HepG2 (cell line): ENCODE results near the gene L1CAM. TPM values are rescaled to one million over a fixed set of nuclear protein-coding genes. Genes with fewer than 3 reads are reported as not detected.

Source experiments
- ATAC-seq: fragments of 200-7000 bp; cut with Tn5 transposase; 3 replicates; pipeline ENCODE4 v1.9.1; 2020; ENCODE audit warnings: mild to moderate bottlenecking, moderate library complexity
- BruUV-seq: library from RNA; stranded (reverse); fragments of 400-500 nt; replicated peaks from 2 replicates; lab custom pipeline; 2021; lab: Mats Ljungman, UMichigan
- CTCF ChIA-PET: fragments of 300-600 bp; formaldehyde crosslinking; extraction: SDS; loops from one replicate; lab custom pipeline; 2021; ENCODE audit warnings: low total read pairs, inconsistent platforms, low intra/inter-chr PET ratio; lab: Yijun Ruan, JAX
- POLR2A ChIA-PET: fragments of 350-600 bp; sonication (Branson Sonifier 250); formaldehyde crosslinking; loops from one replicate; lab custom pipeline; 2020; ENCODE audit warnings: antibody characterized with exemption, inconsistent platforms; lab: Yijun Ruan, JAX
- DNase-seq: peaks from one replicate; pipeline ENCODE4 v3.0.0-alpha.2; 2015; ENCODE audit warnings: low spot score
- FAIRE-seq: peaks from 3 replicates; lab custom pipeline; 2011; peaks lifted over from hg19 to GRCh38; lab: Jason Lieb, UNC
- H2AFZ ChIP-seq: one replicate; pipeline ENCODE4 v1.6.1; 2011; ENCODE audit warnings: low read length, inconsistent platforms
- H3K27ac ChIP-seq: fragments of 300-600 bp; 3 replicates; pipeline ENCODE4 v1.8.0; 2011; ENCODE audit warnings: mixed run types, mild to moderate bottlenecking, mixed read lengths, low read length, inconsistent platforms; ENCODE audit not compliant: insufficient read depth; ENCODE audit errors: extremely low read length
- H3K27me3 ChIP-seq, 2 experiments: fragments of 200-600 bp in 1 of 2; 2 replicates in 1 of 2; 3 replicates in 1 of 2; pipeline versions ENCODE4 v1.6.0 to v1.8.0; 2011; ENCODE audit warnings: low read length in 2 of 2, mild to moderate bottlenecking in 2 of 2, moderate library complexity in 2 of 2, inconsistent platforms in 1 of 2; ENCODE audit not compliant: insufficient read depth in 2 of 2, control insufficient read depth in 1 of 2
- H3K36me3 ChIP-seq, 2 experiments: fragments of 200-600 bp in 1 of 2; replicated peaks in 1 of 2; 2 replicates in 1 of 2; 3 replicates in 1 of 2; pipeline versions ENCODE4 v1.5.1 to v1.8.0; 2011; ENCODE audit warnings: low read length in 2 of 2, inconsistent platforms in 1 of 2; ENCODE audit not compliant: insufficient read depth in 2 of 2, control insufficient read depth in 1 of 2
- H3K4me1 ChIP-seq: 2 replicates; pipeline ENCODE4 v1.5.1; 2012; ENCODE audit warnings: low read length, inconsistent platforms; ENCODE audit not compliant: insufficient read depth
- H3K4me2 ChIP-seq: 2 replicates; pipeline ENCODE4 v1.6.0; 2011; ENCODE audit warnings: low read depth, low read length, inconsistent platforms
- H3K4me3 ChIP-seq, 3 experiments: fragments of 200-600 bp in 1 of 3; sonication (generic), shearing (Covaris generic) in 1 of 3; replicated peaks in 1 of 3; 2 replicates each; pipeline ENCODE4 v1.5.1; 2011 to 2016; ENCODE audit warnings: low read length in 3 of 3, inconsistent platforms in 2 of 3, low read depth in 2 of 3, mild to moderate bottlenecking in 2 of 3, control low read depth in 1 of 3, mixed read lengths in 1 of 3; ENCODE audit not compliant: insufficient read depth in 1 of 3
- H3K79me2 ChIP-seq: one replicate; pipeline ENCODE4 v1.6.1; 2011; ENCODE audit warnings: low read length, inconsistent platforms; ENCODE audit not compliant: insufficient read depth
- H3K9ac ChIP-seq: 2 replicates; pipeline ENCODE4 v1.6.0; 2011; ENCODE audit warnings: mild to moderate bottlenecking, low read depth, low read length, inconsistent platforms; ENCODE audit not compliant: insufficient read depth
- H3K9me3 ChIP-seq: 2 replicates; pipeline ENCODE4 v1.5.1; 2012; ENCODE audit warnings: mild to moderate bottlenecking, low read length
- H4K20me1 ChIP-seq: 2 replicates; pipeline ENCODE4 v1.6.0; 2011; ENCODE audit warnings: inconsistent platforms, mild to moderate bottlenecking, low read length, moderate library complexity; ENCODE audit not compliant: insufficient read depth
- ZBTB33 ChIP-seq: sonication (generic); formaldehyde crosslinking; IDR thresholded peaks from 2 replicates; pipeline ENCODE4 v1.4.0; 2020; ENCODE audit warnings: missing genetic modification reagents
- ZEB1 ChIP-seq: IDR thresholded peaks from 2 replicates; pipeline ENCODE4 v1.6.1; 2012; ENCODE audit warnings: mild to moderate bottlenecking, low read depth, inconsistent platforms; ENCODE audit not compliant: insufficient replicate concordance
- ZNF672 ChIP-seq: sonication (generic); formaldehyde crosslinking; IDR thresholded peaks from 2 replicates; pipeline ENCODE4 v1.8.1; 2022; ENCODE audit warnings: missing genetic modification reagents
- whole genome bisulfite sequencing: methylation state at CpG from one replicate; pipeline ENCODE4 v1.1.6; 2017; ENCODE audit warnings: low lambda C conversion rate; 5-methylcytosine and 5-hydroxymethylcytosine counted together
- in situ Hi-C: cut with HindIII; loops from 2 replicates; pipeline ENCODE4 v1.10.0; 2017; ENCODE audit warnings: low pct_unique_long_range_greater_than_20kb; ENCODE audit not compliant: extremely low pct_ligation_motif_present
- intact Hi-C: fragments of 100-400 bp; cut with micrococcal nuclease; formaldehyde crosslinking; loops from one replicate; pipeline ENCODE4 v1.10.0; 2022; ENCODE audit not compliant: unreplicated experiment
- polyA plus RNA-seq, 8 experiments: library from polyadenylated mRNA; depleted of rRNA in 3 of 8; stranded (reverse) in 7 of 8; unstranded in 1 of 8; fragments of >200 nt; fragmentation: Illumina TruSeq in 4 of 8; extraction: Trizol in 4 of 8; gene quantifications; 2 replicates each; pipeline versions ENCODE4 v1.2.1 to v1.2.3, GENCODE V29; 2011 to 2016; ENCODE audit warnings: low read depth in 4 of 8, missing spikeins in 1 of 8, mixed read lengths in 1 of 8; ENCODE audit not compliant: insufficient read depth in 1 of 8
- total RNA-seq, 5 experiments: library from RNA; depleted of rRNA; stranded (reverse); fragments of >200 nt; fragmentation: Illumina TruSeq; extraction: Trizol; gene quantifications; 2 replicates each; pipeline ENCODE4 v1.2.3, GENCODE V29; 2016; ENCODE audit warnings: low read depth in 1 of 5
- TF ChIP-seq, protein P1 (sequence below): sonication (generic); formaldehyde crosslinking; conservative IDR thresholded peaks from 2 replicates; pipeline ENCODE4 v1.4.0; 2020; ENCODE audit warnings: missing genetic modification reagents

Gene L1CAM
- total and polyA plus RNA-seq, 2 of the 13 experiments (the other 11 are each of a cell fraction or from before 2014, with no cell fraction given), result 1.4 to 2.0 TPM

- CTCF ChIA-PET, result no interaction called here
- POLR2A ChIA-PET, result no interaction called here
- no CpG with 5 or more reads among the region's 16 CpGs for WGBS
- TF ChIP-seq ZBTB33 (CRISPR knock-in tag) (0 out of 2 replicates have a peak, but pooled peaks have one; percentile 10), ZNF672 (no peak), ZEB1 (no peak)
- TF ChIP-seq, protein P1, sequence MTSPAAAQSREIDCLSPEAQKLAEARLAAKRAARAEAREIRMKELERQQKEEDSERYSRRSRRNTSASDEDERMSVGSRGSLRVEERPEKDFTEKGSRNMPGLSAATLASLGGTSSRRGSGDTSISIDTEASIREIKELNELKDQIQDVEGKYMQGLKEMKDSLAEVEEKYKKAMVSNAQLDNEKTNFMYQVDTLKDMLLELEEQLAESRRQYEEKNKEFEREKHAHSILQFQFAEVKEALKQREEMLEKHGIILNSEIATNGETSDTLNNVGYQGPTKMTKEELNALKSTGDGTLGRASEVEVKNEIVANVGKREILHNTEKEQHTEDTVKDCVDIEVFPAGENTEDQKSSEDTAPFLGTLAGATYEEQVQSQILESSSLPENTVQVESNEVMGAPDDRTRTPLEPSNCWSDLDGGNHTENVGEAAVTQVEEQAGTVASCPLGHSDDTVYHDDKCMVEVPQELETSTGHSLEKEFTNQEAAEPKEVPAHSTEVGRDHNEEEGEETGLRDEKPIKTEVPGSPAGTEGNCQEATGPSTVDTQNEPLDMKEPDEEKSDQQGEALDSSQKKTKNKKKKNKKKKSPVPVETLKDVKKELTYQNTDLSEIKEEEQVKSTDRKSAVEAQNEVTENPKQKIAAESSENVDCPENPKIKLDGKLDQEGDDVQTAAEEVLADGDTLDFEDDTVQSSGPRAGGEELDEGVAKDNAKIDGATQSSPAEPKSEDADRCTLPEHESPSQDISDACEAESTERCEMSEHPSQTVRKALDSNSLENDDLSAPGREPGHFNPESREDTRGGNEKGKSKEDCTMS (CRISPR knock-in tag), result no peak
- DNase-seq (no peak), FAIRE-seq (no peak), ATAC-seq (0 out of 3 replicates have a peak, but pooled peaks have one; percentile 9)
- H4K20me1 ChIP-seq, result no peaks in the 10 kb centered on the region
- no peak overlapping the region for H3K4me3 ChIP-seq
- intact Hi-C loops (no loop called here), in situ Hi-C loops (no loop called here)
- no peak overlapping the region for H3K4me2 ChIP-seq
- H3K27ac ChIP-seq, result no peak overlapping the region
- no peak overlapping the region for H3K9ac ChIP-seq
- H3K36me3 ChIP-seq, result no peaks in the 10 kb centered on the region
- peaks cover 45% of the 10 kb centered on the region for H3K4me1 ChIP-seq
- H2AFZ ChIP-seq, result no peak overlapping the region
- no peaks in the 10 kb centered on the region; a peak in 2 of 5 replicates for H3K27me3 ChIP-seq
- BruUV-seq, result no TSS peak
- no peaks in the 10 kb centered on the region for H3K9me3 ChIP-seq
- no peaks in the 10 kb centered on the region for H3K79me2 ChIP-seq
These were observed 35.1 kb upstream of the L1CAM start for GRCh38 chrX:153921070-153921469.
